ENCODE measurements around the gene COMMD4.
"Not testable (repeated sequence)": the region's sequence is repeated elsewhere in the genome, so short reads cannot be mapped to it uniquely, and the experiment has no call there.

DNA sequence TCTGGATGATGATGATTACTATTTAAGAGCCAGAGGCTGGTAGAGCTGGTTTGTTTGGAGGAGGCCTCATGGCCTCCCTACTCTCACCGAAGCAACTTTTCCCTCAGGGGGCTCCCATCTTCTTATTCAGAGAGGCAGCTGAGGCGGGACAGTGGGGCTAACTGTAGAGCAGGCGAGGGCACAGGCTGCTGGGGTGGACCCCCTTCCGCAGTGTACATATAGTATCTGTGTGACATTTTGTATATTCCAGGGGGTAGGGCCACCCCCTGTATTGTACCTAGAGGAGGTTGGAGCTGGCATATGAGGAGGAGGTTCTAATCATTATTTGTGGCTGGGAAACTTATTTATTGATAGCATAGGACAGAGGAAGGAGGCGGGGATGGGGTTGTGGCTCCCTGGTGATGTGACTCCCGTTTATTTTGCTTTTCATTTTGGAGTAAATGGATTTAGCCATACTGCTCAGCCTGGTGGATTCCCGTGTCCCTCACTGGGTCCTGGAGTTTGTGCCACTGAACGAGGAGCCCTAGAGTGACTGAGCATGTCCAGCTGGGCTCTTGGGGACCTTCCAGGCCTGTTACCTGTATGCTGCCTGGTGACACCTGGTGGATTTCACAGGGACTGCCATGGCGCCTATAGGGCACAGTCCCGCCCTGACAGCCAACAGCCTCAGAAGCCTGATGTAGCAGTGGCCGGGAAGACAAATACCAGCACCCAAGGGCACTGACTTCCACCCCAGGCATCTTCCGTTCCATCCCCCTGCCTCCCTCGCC lies 37.1 kb upstream of the COMMD4 start:
- not testable (repeated sequence) for TF ChIP-seq YY1 (IDR thresholded peaks at IDR 0.05; ENCODE audit: insufficient read depth, insufficient read length); ZNF274 (IDR thresholded peaks at IDR 0.05; ENCODE audit: low read depth, low read length); SUZ12 (IDR thresholded peaks at IDR 0.05; ENCODE audit: extremely low read depth, insufficient read depth, insufficient read length)

Measured in NT2/D1 (cell line).